Measurements from ENCODE around the gene CDR2.

Gene CDR2

DNA sequence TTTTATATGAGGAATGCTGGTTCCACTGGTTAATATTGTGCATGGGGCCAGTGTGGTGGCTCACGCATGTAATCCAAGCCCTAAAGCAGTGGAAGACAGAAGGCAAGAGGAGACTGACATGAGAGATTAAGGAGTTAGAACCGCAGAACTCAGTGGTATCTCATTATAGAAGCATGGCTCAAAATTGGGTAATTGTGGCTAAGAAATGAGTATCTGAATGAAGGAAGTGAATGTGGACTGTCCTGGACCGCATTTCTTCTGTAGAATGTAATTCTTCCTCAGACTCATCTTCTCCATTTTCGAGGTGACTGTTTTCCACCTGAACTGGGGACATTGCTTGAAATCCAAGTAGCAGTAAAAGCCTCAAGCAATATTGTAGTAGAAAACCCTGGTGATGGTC is 42.6 kb upstream of the CDR2 start:
- TF ChIP-seq, protein P1, sequence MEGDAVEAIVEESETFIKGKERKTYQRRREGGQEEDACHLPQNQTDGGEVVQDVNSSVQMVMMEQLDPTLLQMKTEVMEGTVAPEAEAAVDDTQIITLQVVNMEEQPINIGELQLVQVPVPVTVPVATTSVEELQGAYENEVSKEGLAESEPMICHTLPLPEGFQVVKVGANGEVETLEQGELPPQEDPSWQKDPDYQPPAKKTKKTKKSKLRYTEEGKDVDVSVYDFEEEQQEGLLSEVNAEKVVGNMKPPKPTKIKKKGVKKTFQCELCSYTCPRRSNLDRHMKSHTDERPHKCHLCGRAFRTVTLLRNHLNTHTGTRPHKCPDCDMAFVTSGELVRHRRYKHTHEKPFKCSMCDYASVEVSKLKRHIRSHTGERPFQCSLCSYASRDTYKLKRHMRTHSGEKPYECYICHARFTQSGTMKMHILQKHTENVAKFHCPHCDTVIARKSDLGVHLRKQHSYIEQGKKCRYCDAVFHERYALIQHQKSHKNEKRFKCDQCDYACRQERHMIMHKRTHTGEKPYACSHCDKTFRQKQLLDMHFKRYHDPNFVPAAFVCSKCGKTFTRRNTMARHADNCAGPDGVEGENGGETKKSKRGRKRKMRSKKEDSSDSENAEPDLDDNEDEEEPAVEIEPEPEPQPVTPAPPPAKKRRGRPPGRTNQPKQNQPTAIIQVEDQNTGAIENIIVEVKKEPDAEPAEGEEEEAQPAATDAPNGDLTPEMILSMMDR (IDR thresholded peaks at IDR 0.05; ENCODE audit: insufficient read depth, missing control alignments), result no peak
- FAIRE-seq (no peak), DNase-seq (ENCODE audit: insufficient read length, low spot score) (no peak)

DNA sequence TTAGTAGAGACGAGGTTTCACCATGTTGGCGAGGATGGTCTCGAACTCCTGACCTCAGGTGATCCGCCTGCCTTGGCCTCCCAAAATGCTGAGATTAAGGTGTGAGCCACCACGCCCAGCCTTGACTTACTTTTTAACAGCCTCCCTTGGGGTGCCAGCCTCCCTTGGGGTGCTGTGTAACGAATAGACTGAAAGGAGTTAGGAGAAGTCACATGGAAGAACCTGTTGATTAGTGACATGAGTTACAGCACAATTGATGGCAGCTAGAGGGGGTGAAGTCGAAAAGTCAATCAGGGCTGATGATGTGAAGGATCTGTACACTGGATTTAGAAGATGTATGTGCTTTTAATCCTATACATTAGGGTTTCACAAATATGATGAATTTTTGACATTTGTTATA is 39.4 kb upstream of the CDR2 start:
- DNase-seq (ENCODE audit: insufficient read length, low spot score) (no peak), FAIRE-seq (no peak)
- TF ChIP-seq, protein P1 (IDR thresholded peaks at IDR 0.05; ENCODE audit: insufficient read depth, missing control alignments), result no peak

DNA sequence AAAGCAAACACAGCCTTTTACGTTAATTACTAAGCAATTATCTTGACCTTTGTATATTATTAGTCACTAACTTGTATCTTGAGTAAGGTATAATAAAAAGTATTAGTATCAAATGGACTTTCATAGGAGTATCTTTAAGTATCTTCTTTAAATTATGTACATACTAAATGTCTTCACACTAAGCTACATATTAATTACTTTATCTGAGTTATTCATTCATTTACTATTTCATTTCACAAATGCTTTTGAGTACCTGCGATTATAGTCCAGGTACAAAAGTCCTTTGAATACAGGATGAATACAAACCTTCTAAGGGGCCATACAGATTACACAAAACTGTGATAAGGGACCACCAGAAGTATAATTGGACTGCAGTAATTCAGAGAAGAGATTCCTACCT is 33.1 kb upstream of the CDR2 start:
- no peak for DNase-seq (ENCODE audit: insufficient read length, low spot score)
- TF ChIP-seq, protein P1 (IDR thresholded peaks at IDR 0.05; ENCODE audit: insufficient read depth, missing control alignments), result no peak
- no peak for FAIRE-seq

DNA sequence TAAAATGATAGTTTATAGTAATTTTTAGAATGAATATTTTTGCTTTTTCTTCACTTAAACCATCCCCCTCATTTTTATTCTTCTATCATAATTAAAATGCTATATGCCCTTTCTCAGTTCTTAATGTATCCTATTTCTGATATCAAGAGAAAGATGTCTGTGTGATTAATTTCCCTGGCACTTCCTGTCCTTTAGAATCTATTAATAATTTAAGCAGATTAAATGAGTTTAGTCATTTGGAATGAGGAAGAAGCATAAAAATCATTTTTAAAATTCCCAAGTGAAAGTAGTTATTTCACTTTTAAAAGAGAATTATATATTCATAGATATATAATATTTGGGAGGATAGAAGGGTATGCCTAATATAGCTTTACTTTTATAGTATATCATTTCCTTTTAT is 27.8 kb upstream of the CDR2 start:
- DNase-seq (ENCODE audit: insufficient read length, low spot score) (no peak), FAIRE-seq (no peak)
- TF ChIP-seq, protein P1 (IDR thresholded peaks at IDR 0.05; ENCODE audit: insufficient read depth, missing control alignments), result no peak

DNA sequence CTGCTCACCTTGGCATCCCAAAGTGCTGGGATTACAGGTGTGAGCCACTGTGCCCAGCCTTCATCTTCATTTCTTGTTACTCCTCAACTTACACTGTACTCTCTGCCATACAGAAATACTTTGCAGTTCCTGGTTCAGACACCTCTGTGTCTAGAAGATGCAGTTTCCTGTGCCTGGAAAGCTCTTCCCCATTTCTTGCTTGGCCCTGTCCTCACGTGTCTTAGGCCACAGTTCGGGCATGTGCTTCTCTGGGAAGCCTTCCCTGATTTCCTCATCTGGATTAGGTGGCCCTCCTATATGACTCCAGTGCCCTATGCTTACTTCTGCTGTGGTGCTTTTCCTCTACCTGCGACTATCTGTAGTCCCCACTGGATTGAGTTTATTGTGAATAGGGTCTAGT is 26.5 kb upstream of the CDR2 start:
- no peak for DNase-seq (ENCODE audit: insufficient read length, low spot score)
- no peak for FAIRE-seq

DNA sequence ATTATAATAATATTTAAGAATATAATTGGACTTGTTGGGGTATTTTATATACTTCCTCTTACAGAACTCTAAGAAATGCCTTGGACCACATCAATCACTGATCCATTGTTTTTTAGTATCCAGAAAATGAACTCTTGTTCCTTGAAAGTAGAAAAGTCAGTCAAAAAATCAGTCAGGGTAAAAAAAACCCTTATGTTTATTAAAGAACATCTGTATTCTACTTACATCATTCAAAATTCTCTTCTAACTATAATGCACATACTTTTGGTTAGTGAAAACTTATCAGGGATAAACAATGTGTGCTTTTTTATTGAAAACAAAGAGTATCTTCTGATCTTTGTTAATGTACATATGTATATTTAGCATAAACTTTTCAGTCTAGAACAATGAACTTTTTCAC is 23.5 kb upstream of the CDR2 start:
- no peak for FAIRE-seq
- TF ChIP-seq, protein P1 (IDR thresholded peaks at IDR 0.05; ENCODE audit: insufficient read depth, missing control alignments), result no peak

More for the DNA sequence above, 26.5 kb upstream of the CDR2 start:
- TF ChIP-seq, protein P1 (IDR thresholded peaks at IDR 0.05; ENCODE audit: insufficient read depth, missing control alignments), result no peak

DNA sequence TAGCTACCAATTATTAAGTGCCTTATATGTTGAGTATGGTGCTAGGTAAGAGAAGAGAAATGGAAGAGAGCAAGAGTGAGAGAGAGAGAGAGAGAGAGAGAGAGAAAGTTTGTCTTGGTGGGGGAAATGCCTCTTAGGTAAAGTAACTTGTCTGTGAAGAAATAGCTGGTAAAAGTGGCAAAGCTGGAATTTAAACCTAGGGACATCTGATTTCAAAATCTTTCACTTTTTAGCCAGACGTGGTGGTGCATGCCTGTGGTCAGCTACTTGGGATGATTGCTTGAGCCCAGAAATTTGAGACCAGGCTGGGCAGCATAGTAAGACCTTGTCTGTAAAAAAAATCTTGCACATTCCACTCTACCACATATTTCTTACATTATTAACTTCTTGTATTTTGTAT is 23.0 kb upstream of the CDR2 start:
- TF ChIP-seq, protein P1 (IDR thresholded peaks at IDR 0.05; ENCODE audit: insufficient read depth, missing control alignments), result no peak
- no peak for DNase-seq (ENCODE audit: insufficient read length, low spot score)
- no peak for FAIRE-seq

More for the DNA sequence above, 23.5 kb upstream of the CDR2 start:
- no peak for DNase-seq (ENCODE audit: insufficient read length, low spot score)

Measured in D721Med (cell line).